Endothelial cell of umbilical vein (primary cell): ENCODE results near the gene S100A3. TPM values are rescaled to one million over a fixed set of nuclear protein-coding genes. Genes with fewer than 3 reads are reported as not detected.

Experiments
- BruUV-seq: library from RNA; stranded (reverse); fragments of 400-500 nt; replicated peaks from 2 replicates; lab custom pipeline; 2021; lab: Mats Ljungman, UMichigan
- CTCF ChIA-PET: fragments of 300-600, 350-600 bp; sonication (Branson Sonifier 250); formaldehyde crosslinking; loops from one replicate; lab custom pipeline; 2021; ENCODE audit warnings: antibody characterized with exemption, inconsistent platforms; lab: Charles Lee
- POLR2A ChIA-PET: fragments of 300-600, 350-600 bp; sonication (Branson Sonifier 250); formaldehyde crosslinking; loops from one replicate; lab custom pipeline; 2021; ENCODE audit warnings: antibody characterized with exemption, inconsistent platforms; lab: Charles Lee
- DNase-seq: peaks from one replicate; pipeline ENCODE4 v3.0.0-alpha.2; 2011; ENCODE audit warnings: low read depth, low spot score
- FAIRE-seq: peaks from 2 replicates; lab custom pipeline; 2011; peaks lifted over from hg19 to GRCh38; lab: Jason Lieb, UNC
- H2AFZ ChIP-seq: 2 replicates; pipeline ENCODE4 v1.6.0; 2012; ENCODE audit warnings: low read depth, low read length, control low read depth, inconsistent platforms
- H3K27ac ChIP-seq: 2 replicates; pipeline ENCODE4 v1.5.1; 2011; ENCODE audit warnings: low read depth, mild to moderate bottlenecking, control low read depth, low read length, moderate library complexity; ENCODE audit not compliant: insufficient read depth
- H3K27me3 ChIP-seq, 2 experiments: 2 replicates each; pipeline versions ENCODE4 v1.6.0 to v1.6.1; 2011; ENCODE audit warnings: low read length in 2 of 2, mixed read lengths in 1 of 2; ENCODE audit not compliant: control insufficient read depth in 2 of 2, insufficient read depth in 2 of 2
- H3K36me3 ChIP-seq, 2 experiments: 2 replicates in 1 of 2; 3 replicates in 1 of 2; pipeline ENCODE4 v1.5.1; 2011; ENCODE audit warnings: low read length in 2 of 2, mild to moderate bottlenecking in 1 of 2, moderate library complexity in 1 of 2; ENCODE audit not compliant: control insufficient read depth in 2 of 2, insufficient read depth in 2 of 2; ENCODE audit errors: extremely low read depth in 1 of 2
- H3K4me1 ChIP-seq: 3 replicates; pipeline ENCODE4 v1.5.1; 2011; ENCODE audit warnings: mild to moderate bottlenecking, low read length; ENCODE audit not compliant: control insufficient read depth, insufficient read depth; ENCODE audit errors: extremely low read depth
- H3K4me2 ChIP-seq: 2 replicates; pipeline ENCODE4 v1.6.1; 2011; ENCODE audit warnings: low read length, control low read depth, mixed read lengths; ENCODE audit not compliant: insufficient read depth
- H3K4me3 ChIP-seq, 3 experiments: fragments of 200-600 bp in 1 of 3; sonication (generic), shearing (Covaris generic) in 1 of 3; replicated peaks in 1 of 3; 2 replicates each; pipeline ENCODE4 v1.5.1; 2011 to 2016; ENCODE audit warnings: control low read depth in 3 of 3, low read length in 3 of 3, mild to moderate bottlenecking in 2 of 3, inconsistent platforms in 1 of 3, low read depth in 1 of 3, moderate library complexity in 1 of 3; ENCODE audit not compliant: insufficient read depth in 1 of 3
- H3K79me2 ChIP-seq: 2 replicates; pipeline ENCODE4 v1.6.0; 2012; ENCODE audit warnings: low read length, inconsistent platforms; ENCODE audit not compliant: control insufficient read depth, insufficient read depth
- H3K9ac ChIP-seq: replicated peaks from 2 replicates; pipeline ENCODE3; 2011; ENCODE audit warnings: low read length, control low read depth; ENCODE audit not compliant: insufficient read depth; ENCODE audit errors: extremely low read depth
- H3K9me1 ChIP-seq: replicated peaks from 3 replicates; pipeline ENCODE4 v1.6.0; 2011; ENCODE audit warnings: mild to moderate bottlenecking, low read length; ENCODE audit not compliant: control insufficient read depth, insufficient read depth; ENCODE audit errors: extremely low read depth
- H3K9me3 ChIP-seq: replicated peaks from 2 replicates; pipeline ENCODE4 v1.5.1; 2012; ENCODE audit warnings: low read length, inconsistent platforms; ENCODE audit not compliant: control insufficient read depth, insufficient read depth
- H4K20me1 ChIP-seq: replicated peaks from 2 replicates; pipeline ENCODE3; 2011; ENCODE audit warnings: mild to moderate bottlenecking, low read length; ENCODE audit not compliant: control insufficient read depth, insufficient read depth; ENCODE audit errors: extremely low read depth
- EZH2 ChIP-seq: IDR thresholded peaks from 2 replicates; pipeline ENCODE4 v1.6.1; 2012; ENCODE audit warnings: borderline replicate concordance, low read depth, mild to moderate bottlenecking, moderate library complexity, low read length, inconsistent platforms; ENCODE audit not compliant: severe bottlenecking
- FOS ChIP-seq: IDR thresholded peaks from 2 replicates; pipeline ENCODE4 v1.6.1; 2011; ENCODE audit warnings: mild to moderate bottlenecking, low read length, moderate library complexity, borderline replicate concordance; ENCODE audit not compliant: insufficient read depth
- GATA2 ChIP-seq: IDR thresholded peaks from 2 replicates; pipeline ENCODE4 v1.7.0; 2011; ENCODE audit warnings: low read depth, mild to moderate bottlenecking, moderate library complexity, mixed read lengths, low read length; ENCODE audit not compliant: insufficient read length, insufficient read depth
- JUN ChIP-seq: IDR thresholded peaks from 2 replicates; pipeline ENCODE4 v1.6.1; 2011; ENCODE audit warnings: borderline replicate concordance, low read depth; ENCODE audit not compliant: insufficient read length, insufficient read depth
- MYC ChIP-seq: IDR thresholded peaks from one replicate; pipeline ENCODE4 v1.6.1; 2011; ENCODE audit warnings: mild to moderate bottlenecking, low read depth, low read length
- POLR2A ChIP-seq: IDR thresholded peaks from 2 replicates; pipeline ENCODE4 v1.6.1; 2012; ENCODE audit warnings: low read depth, mild to moderate bottlenecking, control low read depth, low read length
- POLR2AphosphoS5 ChIP-seq: IDR thresholded peaks from 2 replicates; pipeline ENCODE4 v1.6.1; 2012; ENCODE audit warnings: low read depth, mild to moderate bottlenecking, control low read depth, low read length, moderate library complexity; ENCODE audit not compliant: insufficient read depth
- dilution Hi-C: fragments of 300-500 bp; cut with MboI; formaldehyde crosslinking; loops from one replicate; pipeline ENCODE4 v1.15.0; 2019; ENCODE audit warnings: low sequenced_read_pairs; ENCODE audit not compliant: extremely low pct_ligation_motif_present
- intact Hi-C: fragments of 100-400 bp; cut with micrococcal nuclease; formaldehyde crosslinking; loops from one replicate; pipeline ENCODE4 v1.10.0; 2022
- polyA plus RNA-seq, 4 experiments: library from polyadenylated mRNA; depleted of rRNA in 3 of 4; stranded (reverse) in 3 of 4; unstranded in 1 of 4; fragments of >200 nt; gene quantifications; 2 replicates each; pipeline versions ENCODE4 v1.2.1 to v1.2.3, GENCODE V29; 2011 to 2012; ENCODE audit warnings: missing spikeins in 1 of 4
- total RNA-seq: library from RNA; stranded (reverse); gene quantifications from 2 replicates; pipeline ENCODE4 v1.2.3, GENCODE V29; 2021
- TF ChIP-seq, protein P1 (sequence below), 2 donors: IDR thresholded peaks; 1 replicate in 1 of 2; 2 replicates in 1 of 2; pipeline ENCODE4 v1.5.1; 2011; ENCODE audit warnings: low read length in 2 of 2, mild to moderate bottlenecking in 2 of 2, moderate library complexity in 2 of 2, control low read depth in 1 of 2, inconsistent platforms in 1 of 2, low read depth in 1 of 2; ENCODE audit not compliant: insufficient read depth in 1 of 2; ENCODE audit errors: extremely low read depth in 1 of 2
- TF ChIP-seq, protein P2 (sequence below): IDR thresholded peaks from 2 replicates; pipeline ENCODE4 v1.6.1; 2011; ENCODE audit not compliant: insufficient read depth, insufficient read length

Gene S100A3
- total and polyA plus RNA-seq, 2 donors (not counting 3 experiments of a cell fraction or from before 2014, with no cell fraction given), result 0.42 to 1.3 TPM

DNA sequence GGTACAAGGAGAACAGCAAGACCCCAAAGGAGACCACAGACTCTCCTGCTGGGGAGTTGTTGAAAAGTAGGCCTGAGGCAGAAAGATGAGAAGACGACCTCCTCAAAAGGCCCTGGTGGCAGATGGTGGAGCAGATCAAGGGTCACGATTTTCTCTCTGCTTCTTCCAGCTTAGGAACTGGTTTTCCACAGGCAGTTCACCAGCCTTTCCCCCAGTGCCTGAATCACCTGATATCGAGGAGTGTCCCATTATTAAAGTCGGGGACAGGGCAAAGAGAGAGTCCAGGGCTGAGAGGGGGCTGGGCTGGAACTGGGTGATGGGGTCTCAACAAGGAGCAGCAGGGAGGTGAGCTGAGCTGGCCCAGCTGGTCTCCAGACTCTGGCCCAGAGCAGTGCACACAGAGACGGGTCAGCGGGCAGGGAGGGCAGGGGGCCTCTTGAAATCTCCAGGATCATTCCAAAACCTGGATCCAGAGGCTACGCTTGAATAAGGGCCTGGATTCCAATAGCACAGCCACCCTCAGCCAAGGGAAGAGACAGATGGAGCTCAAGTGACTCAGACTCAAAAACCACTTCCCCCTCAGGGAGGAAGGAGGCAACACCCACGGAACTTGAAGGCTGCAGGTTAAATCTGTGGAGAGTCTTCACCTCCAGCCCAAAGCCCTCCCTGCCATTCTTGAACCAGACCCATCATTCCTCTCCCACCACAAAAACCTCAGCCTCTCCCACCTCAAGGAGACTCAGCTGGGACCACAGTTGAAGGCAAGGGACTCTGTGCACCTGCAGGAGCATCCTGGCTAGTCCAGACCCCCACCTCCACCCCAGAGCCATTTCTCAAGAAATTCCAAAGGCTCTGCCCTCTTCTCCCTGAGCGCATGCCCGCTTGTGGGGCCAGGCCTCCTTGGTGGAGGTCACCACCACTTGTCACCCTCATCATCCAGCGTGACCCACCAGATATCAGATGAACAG, 8.4 kb downstream of the S100A3 start, which contains the start of gene S100A5:
S100A5 (minus strand) TSS at position 541 of the 968 bp plus-strand sequence. CDS start 743 bp downstream, outside the sequence.
- no peaks in the 10 kb centered on the region for H3K27me3 ChIP-seq
- TF ChIP-seq EZH2, result no peak
- no peak for TF ChIP-seq GATA2
- TF ChIP-seq, protein P1, sequence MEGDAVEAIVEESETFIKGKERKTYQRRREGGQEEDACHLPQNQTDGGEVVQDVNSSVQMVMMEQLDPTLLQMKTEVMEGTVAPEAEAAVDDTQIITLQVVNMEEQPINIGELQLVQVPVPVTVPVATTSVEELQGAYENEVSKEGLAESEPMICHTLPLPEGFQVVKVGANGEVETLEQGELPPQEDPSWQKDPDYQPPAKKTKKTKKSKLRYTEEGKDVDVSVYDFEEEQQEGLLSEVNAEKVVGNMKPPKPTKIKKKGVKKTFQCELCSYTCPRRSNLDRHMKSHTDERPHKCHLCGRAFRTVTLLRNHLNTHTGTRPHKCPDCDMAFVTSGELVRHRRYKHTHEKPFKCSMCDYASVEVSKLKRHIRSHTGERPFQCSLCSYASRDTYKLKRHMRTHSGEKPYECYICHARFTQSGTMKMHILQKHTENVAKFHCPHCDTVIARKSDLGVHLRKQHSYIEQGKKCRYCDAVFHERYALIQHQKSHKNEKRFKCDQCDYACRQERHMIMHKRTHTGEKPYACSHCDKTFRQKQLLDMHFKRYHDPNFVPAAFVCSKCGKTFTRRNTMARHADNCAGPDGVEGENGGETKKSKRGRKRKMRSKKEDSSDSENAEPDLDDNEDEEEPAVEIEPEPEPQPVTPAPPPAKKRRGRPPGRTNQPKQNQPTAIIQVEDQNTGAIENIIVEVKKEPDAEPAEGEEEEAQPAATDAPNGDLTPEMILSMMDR (IDR thresholded peaks at IDR 0.05; ENCODE audit: extremely low read depth in 1 of 2, insufficient read depth in 1 of 2, low read depth in 1 of 2, low read length in 2 of 2), result no peak
- no peak for TF ChIP-seq FOS
- TF ChIP-seq, protein P2, sequence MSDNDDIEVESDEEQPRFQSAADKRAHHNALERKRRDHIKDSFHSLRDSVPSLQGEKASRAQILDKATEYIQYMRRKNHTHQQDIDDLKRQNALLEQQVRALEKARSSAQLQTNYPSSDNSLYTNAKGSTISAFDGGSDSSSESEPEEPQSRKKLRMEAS, result no peak
- no peak for TF ChIP-seq POLR2A
- no peak for TF ChIP-seq POLR2AphosphoS5
- no peak for TF ChIP-seq JUN
- no peak for TF ChIP-seq MYC
- DNase-seq (no peak), FAIRE-seq (no peak)
- intact Hi-C loops, result no loop called here
- H3K36me3 ChIP-seq, result no peaks in the 10 kb centered on the region
- ChIA-PET CTCF (interaction anchor here (0.7 to 1.2 kb wide), 4 partner anchors 9 to 32 kb away, joined by 3 to 4 read pairs (median 3); no protein-coding TSS in a partner anchor), POLR2A (no interaction called here)
- no peaks in the 10 kb centered on the region for H4K20me1 ChIP-seq
- BruUV-seq, result no TSS peak
- dilution Hi-C loops, result no loop called here
- H3K4me2 ChIP-seq, result no peak within 1 kb of the TSS
- peak within 1 kb of the TSS; percentile 11 for H2AFZ ChIP-seq
- H3K27ac ChIP-seq, result no peak within 1 kb of the TSS
- H3K4me3 ChIP-seq, result no peak within 1 kb of the TSS
- peaks cover under 1% of the 10 kb centered on the region for H3K79me2 ChIP-seq
- H3K9me3 ChIP-seq, result no peaks in the 10 kb centered on the region
- H3K9me1 ChIP-seq, result no peaks in the 10 kb centered on the region
- H3K4me1 ChIP-seq, result peaks cover 12% of the 10 kb centered on the region
- H3K9ac ChIP-seq, result no peak within 1 kb of the TSS
